ENCODE results near the gene PIGS.
"Not testable (repeated sequence)": the region's sequence is repeated elsewhere in the genome, so short reads cannot be mapped to it uniquely, and the experiment has no call there.

GRCh38 chr17:28576016-28576415 lies 4.7 kb upstream of the PIGS start:
- TF ChIP-seq CTCF, EZH2 (IDR thresholded peaks at IDR 0.05): not testable (repeated sequence)
